GM12873 (cell line): ENCODE results near the gene GPS1.

Source experiments
- CTCF ChIP-seq: IDR thresholded peaks from 2 replicates; pipeline ENCODE4 v1.5.1; 2012; ENCODE audit warnings: low read depth, mild to moderate bottlenecking, moderate library complexity, low read length, control low read depth; ENCODE audit not compliant: insufficient read depth; ENCODE audit errors: missing control alignments

Gene GPS1

GRCh38 chr17:82020572-82021106 lies 31.1 kb upstream of the GPS1 start:
- no peak for TF ChIP-seq CTCF

- TF ChIP-seq CTCF, result peak; percentile 76
These were observed 30.4 kb upstream of the GPS1 start for GRCh38 chr17:82021107-82021899.

GRCh38 chr17:82021900-82022309 lies 29.8 kb upstream of the GPS1 start:
- no peak for TF ChIP-seq CTCF

GRCh38 chr17:82022310-82022980 lies 29.3 kb upstream of the GPS1 start, which contains the start of gene CENPX:
CENPX (minus strand) TSS chr17:82022878; CDS start chr17:82022861, 17 bp downstream.
- TF ChIP-seq CTCF, result no peak

GRCh38 chr17:82022981-82023446 lies 28.7 kb upstream of the GPS1 start, which contains the start of gene LRRC45:
LRRC45 (plus strand) TSS chr17:82023305; CDS start chr17:82023644, 339 bp downstream.
- no peak for TF ChIP-seq CTCF

- TF ChIP-seq CTCF, result no peak
These were observed 28.1 kb upstream of the GPS1 start for GRCh38 chr17:82023447-82024241.
